ENCODE data around the gene RPS6KA3.
"Not testable (repeated sequence)": the region's sequence is repeated elsewhere in the genome, so short reads cannot be mapped to it uniquely, and the experiment has no call there.

The RPS6KA3 gene

GRCh38 chrX:20252381-20253231 lies 14.1 kb downstream of the RPS6KA3 start:
- H3K27me3 ChIP-seq (ENCODE audit: low read depth): no peaks in the 10 kb centered on the region
- no peak overlapping the region for H3K4me3 ChIP-seq
- peak; percentile 40 to 75 for DNase-seq (ENCODE audit: low spot score in 2 of 2)
- H3K36me3 ChIP-seq (replicated peaks): no peaks in the 10 kb centered on the region
- H3K4me1 ChIP-seq: peaks cover 16% of the 10 kb centered on the region
- in situ Hi-C loops (cut with MboI; ENCODE audit: low sequenced_read_pairs): loop anchor here (10.0 kb wide), 1 partner anchor 192 kb away; no protein-coding TSS in a partner anchor
- H3K9me3 ChIP-seq: no peaks in the 10 kb centered on the region

- H3K4me3 ChIP-seq: no peak overlapping the region
- H3K9me3 ChIP-seq: no peaks in the 10 kb centered on the region
- DNase-seq (ENCODE audit: low spot score in 2 of 2): no peak
- no peaks in the 10 kb centered on the region for H3K36me3 ChIP-seq (replicated peaks)
- H3K27me3 ChIP-seq (ENCODE audit: low read depth): no peaks in the 10 kb centered on the region
- peaks cover 16% of the 10 kb centered on the region for H3K4me1 ChIP-seq
- in situ Hi-C loops (cut with MboI; ENCODE audit: low sequenced_read_pairs): loop anchor here (10.0 kb wide), 1 partner anchor 193 kb away; no protein-coding TSS in a partner anchor
These were observed 15.0 kb downstream of the RPS6KA3 start for GRCh38 chrX:20251691-20252090.

- H3K4me1 ChIP-seq: peaks cover 16% of the 10 kb centered on the region
- not testable (repeated sequence) for H3K27me3 ChIP-seq (ENCODE audit: low read depth); DNase-seq (ENCODE audit: low spot score in 2 of 2); H3K9me3 ChIP-seq; H3K4me3 ChIP-seq; H3K36me3 ChIP-seq (replicated peaks)
- in situ Hi-C loops (cut with MboI; ENCODE audit: low sequenced_read_pairs): loop anchor here (10.0 kb wide), 1 partner anchor 195 kb away; no protein-coding TSS in a partner anchor
These were observed 16.6 kb downstream of the RPS6KA3 start for GRCh38 chrX:20250146-20250545.

GRCh38 chrX:20248592-20249192 lies 18.0 kb downstream of the RPS6KA3 start:
- in situ Hi-C loops (cut with MboI; ENCODE audit: low sequenced_read_pairs): no loop called here
- Histone ChIP-seq H3K4me3 (no peak overlapping the region), H3K36me3 (replicated peaks) (no peaks in the 10 kb centered on the region), H3K27me3 (ENCODE audit: low read depth) (no peaks in the 10 kb centered on the region), H3K4me1 (peaks cover 16% of the 10 kb centered on the region), H3K9me3 (no peaks in the 10 kb centered on the region)
- DNase-seq (ENCODE audit: low spot score in 2 of 2): no peak

GRCh38 chrX:20244931-20245330 lies 21.8 kb downstream of the RPS6KA3 start:
- Histone ChIP-seq H3K27me3 (ENCODE audit: low read depth) (no peaks in the 10 kb centered on the region), H3K9me3 (no peaks in the 10 kb centered on the region; the same call in 1 of the 2 replicates), H3K4me3 (no peak overlapping the region), H3K4me1 (peaks cover 9% of the 10 kb centered on the region), H3K36me3 (replicated peaks) (no peaks in the 10 kb centered on the region)
- in situ Hi-C loops (cut with MboI; ENCODE audit: low sequenced_read_pairs): no loop called here
- no peak for DNase-seq (ENCODE audit: low spot score in 2 of 2)

- in situ Hi-C loops (cut with MboI; ENCODE audit: low sequenced_read_pairs): no loop called here
- Histone ChIP-seq H3K4me1 (no peaks in the 10 kb centered on the region; the same call in 1 of the 2 replicates), H3K36me3 (replicated peaks) (no peaks in the 10 kb centered on the region), H3K9me3 (no peaks in the 10 kb centered on the region; the same call in 1 of the 2 replicates), H3K27me3 (ENCODE audit: low read depth) (no peaks in the 10 kb centered on the region), H3K4me3 (no peak overlapping the region)
- no peak for DNase-seq (ENCODE audit: low spot score in 2 of 2)
These were observed 26.5 kb downstream of the RPS6KA3 start for GRCh38 chrX:20240201-20240600.

- in situ Hi-C loops (cut with MboI; ENCODE audit: low sequenced_read_pairs): no loop called here
- no peaks in the 10 kb centered on the region for H3K27me3 ChIP-seq (ENCODE audit: low read depth)
- peaks cover under 1% of the 10 kb centered on the region; the same call in 1 of the 2 replicates for H3K36me3 ChIP-seq (replicated peaks)
- H3K4me1 ChIP-seq: no peaks in the 10 kb centered on the region; the same call in 1 of the 2 replicates
- H3K9me3 ChIP-seq: no peaks in the 10 kb centered on the region; the same call in 1 of the 2 replicates
- no peak overlapping the region for H3K4me3 ChIP-seq
- DNase-seq (ENCODE audit: low spot score in 2 of 2): no peak
These were observed 28.8 kb downstream of the RPS6KA3 start for GRCh38 chrX:20237864-20238263.

- no peak for DNase-seq (ENCODE audit: low spot score in 2 of 2)
- Histone ChIP-seq H3K4me3 (no peak overlapping the region), H3K36me3 (replicated peaks) (peaks cover 6% of the 10 kb centered on the region; the same call in 1 of the 2 replicates), H3K4me1 (no peaks in the 10 kb centered on the region; the same call in 1 of the 2 replicates), H3K9me3 (no peaks in the 10 kb centered on the region), H3K27me3 (ENCODE audit: low read depth) (no peaks in the 10 kb centered on the region)
- in situ Hi-C loops (cut with MboI; ENCODE audit: low sequenced_read_pairs): no loop called here
These were observed 31.0 kb downstream of the RPS6KA3 start for GRCh38 chrX:20235755-20236154.

GRCh38 chrX:20233336-20233735 lies 33.4 kb downstream of the RPS6KA3 start:
- no peaks in the 10 kb centered on the region for H3K27me3 ChIP-seq (ENCODE audit: low read depth)
- H3K4me3 ChIP-seq: no peak overlapping the region
- in situ Hi-C loops (cut with MboI; ENCODE audit: low sequenced_read_pairs): no loop called here
- H3K4me1 ChIP-seq: peaks cover 6% of the 10 kb centered on the region
- peaks cover 6% of the 10 kb centered on the region; the same call in 1 of the 2 replicates for H3K36me3 ChIP-seq (replicated peaks)
- no peak for DNase-seq (ENCODE audit: low spot score in 2 of 2)
- H3K9me3 ChIP-seq: no peaks in the 10 kb centered on the region

GRCh38 chrX:20231598-20231997 lies 35.1 kb downstream of the RPS6KA3 start:
- Histone ChIP-seq H3K9me3 (no peaks in the 10 kb centered on the region), H3K27me3 (ENCODE audit: low read depth) (no peaks in the 10 kb centered on the region), H3K4me3 (no peak overlapping the region), H3K36me3 (replicated peaks) (peaks cover 6% of the 10 kb centered on the region; the same call in 1 of the 2 replicates), H3K4me1 (peaks cover 6% of the 10 kb centered on the region)
- in situ Hi-C loops (cut with MboI; ENCODE audit: low sequenced_read_pairs): no loop called here
- no peak for DNase-seq (ENCODE audit: low spot score in 2 of 2)

GRCh38 chrX:20230406-20230805 lies 36.3 kb downstream of the RPS6KA3 start:
- Histone ChIP-seq H3K36me3 (replicated peaks) (peaks cover 6% of the 10 kb centered on the region; the same call in 1 of the 2 replicates), H3K9me3 (no peaks in the 10 kb centered on the region), H3K4me3 (no peak overlapping the region), H3K27me3 (ENCODE audit: low read depth) (no peaks in the 10 kb centered on the region), H3K4me1 (peaks cover 6% of the 10 kb centered on the region)
- in situ Hi-C loops (cut with MboI; ENCODE audit: low sequenced_read_pairs): no loop called here
- DNase-seq (ENCODE audit: low spot score in 2 of 2): no peak

- H3K4me1 ChIP-seq: peaks cover 6% of the 10 kb centered on the region
- H3K27me3 ChIP-seq (ENCODE audit: low read depth): no peaks in the 10 kb centered on the region
- no peaks in the 10 kb centered on the region for H3K9me3 ChIP-seq
- H3K36me3 ChIP-seq (replicated peaks): peaks cover 6% of the 10 kb centered on the region; the same call in 1 of the 2 replicates
- no peak for DNase-seq (ENCODE audit: low spot score in 2 of 2)
- H3K4me3 ChIP-seq: no peak overlapping the region
- in situ Hi-C loops (cut with MboI; ENCODE audit: low sequenced_read_pairs): no loop called here
These were observed 37.6 kb downstream of the RPS6KA3 start for GRCh38 chrX:20229155-20229554.

GRCh38 chrX:20228245-20228644 lies 38.5 kb downstream of the RPS6KA3 start:
- H3K9me3 ChIP-seq: no peaks in the 10 kb centered on the region
- in situ Hi-C loops (cut with MboI; ENCODE audit: low sequenced_read_pairs): no loop called here

GRCh38 chrX:20227116-20227515 lies 39.6 kb downstream of the RPS6KA3 start:
- DNase-seq (ENCODE audit: low spot score in 2 of 2): no peak
- Histone ChIP-seq H3K36me3 (replicated peaks) (no peaks in the 10 kb centered on the region), H3K27me3 (ENCODE audit: low read depth) (no peaks in the 10 kb centered on the region), H3K4me1 (peaks cover 6% of the 10 kb centered on the region), H3K9me3 (no peaks in the 10 kb centered on the region), H3K4me3 (no peak overlapping the region)
- in situ Hi-C loops (cut with MboI; ENCODE audit: low sequenced_read_pairs): no loop called here

More at GRCh38 chrX:20228245-20228644, 38.5 kb downstream of the RPS6KA3 start:
- H3K4me3 ChIP-seq: no peak overlapping the region
- no peak for DNase-seq (ENCODE audit: low spot score in 2 of 2)
- H3K36me3 ChIP-seq (replicated peaks): peaks cover 6% of the 10 kb centered on the region; the same call in 1 of the 2 replicates
- peaks cover 6% of the 10 kb centered on the region for H3K4me1 ChIP-seq
- H3K27me3 ChIP-seq (ENCODE audit: low read depth): no peaks in the 10 kb centered on the region

Measured in HAP-1 (cell line).